HepG2 (cell line): ENCODE data around the gene TFEB. TPM values are rescaled to one million over a fixed set of nuclear protein-coding genes. Genes with fewer than 3 reads are reported as not detected.
A peak's percentile ranks its signal among the peaks of the same experiment; 100 is the strongest.

ENCODE experiments used
- ATAD3A ChIP-seq: sonication (generic); formaldehyde crosslinking; IDR thresholded peaks from 2 replicates; pipeline ENCODE4 v1.4.0; 2020; ENCODE audit warnings: missing genetic modification reagents
- DPF2 ChIP-seq: sonication (generic); formaldehyde crosslinking; IDR thresholded peaks from 2 replicates; pipeline ENCODE4 v1.4.0; 2020; ENCODE audit warnings: mild to moderate bottlenecking, low read depth, missing genetic modification reagents, borderline replicate concordance
- FOXO1 ChIP-seq: sonication (generic); formaldehyde crosslinking; IDR thresholded peaks from 2 replicates; pipeline ENCODE4 v1.4.0; 2020; ENCODE audit warnings: missing genetic modification reagents
- HNRNPH1 ChIP-seq: fragments of 200-400 bp; formaldehyde crosslinking; optimal IDR thresholded peaks from 2 replicates; pipeline ENCODE3; 2017; ENCODE audit warnings: mild to moderate bottlenecking, low read depth, low read length
- KAT8 ChIP-seq: IDR thresholded peaks from 2 replicates; pipeline ENCODE4 v1.6.1; 2016; ENCODE audit warnings: missing genetic modification reagents, missing compliant biosample characterization
- KLF15 ChIP-seq: sonication (generic); formaldehyde crosslinking; IDR thresholded peaks from 2 replicates; pipeline ENCODE4 v1.8.1; 2023; ENCODE audit warnings: borderline replicate concordance, mild to moderate bottlenecking, inconsistent platforms, missing genetic modification reagents, mixed read lengths
- KLF16 ChIP-seq, 2 experiments: sonication (generic) in 1 of 2; formaldehyde crosslinking in 1 of 2; IDR thresholded peaks; 2 replicates each; pipeline versions ENCODE4 v1.6.1 to v1.8.0; 2016 to 2023; ENCODE audit warnings: missing genetic modification reagents in 2 of 2, missing compliant biosample characterization in 1 of 2
- MED13 ChIP-seq: sonication (generic); formaldehyde crosslinking; IDR thresholded peaks from 2 replicates; pipeline ENCODE4 v1.5.0; 2020; ENCODE audit warnings: missing genetic modification reagents
- MXD1 ChIP-seq: sonication (generic); formaldehyde crosslinking; IDR thresholded peaks from 2 replicates; pipeline ENCODE4 v1.4.0; 2020; ENCODE audit warnings: mild to moderate bottlenecking, missing genetic modification reagents
- PCBP1 ChIP-seq: fragments of 200-400 bp; formaldehyde crosslinking; IDR thresholded peaks from 2 replicates; pipeline ENCODE4 v1.6.1; 2017; ENCODE audit warnings: mild to moderate bottlenecking, low read depth, low read length, borderline replicate concordance
- PHF20 ChIP-seq: sonication (generic); formaldehyde crosslinking; IDR thresholded peaks from 2 replicates; pipeline ENCODE4 v1.5.0; 2020; ENCODE audit warnings: mild to moderate bottlenecking, missing genetic modification reagents
- SNRNP70 ChIP-seq: fragments of 200-400 bp; formaldehyde crosslinking; IDR thresholded peaks from 2 replicates; pipeline ENCODE4 v1.6.1; 2017; ENCODE audit warnings: mild to moderate bottlenecking, low read depth, low read length, moderate library complexity
- SOX6 ChIP-seq, 2 experiments: fragments of 450-650 bp in 1 of 2; sonication (generic) in 1 of 2; formaldehyde crosslinking in 1 of 2; IDR thresholded peaks; 2 replicates each; pipeline versions ENCODE4 v1.4.0 to v1.6.1; 2017 to 2020; ENCODE audit warnings: antibody characterized with exemption in 1 of 2, mild to moderate bottlenecking in 1 of 2, missing genetic modification reagents in 1 of 2
- THYN1 ChIP-seq: sonication (generic); formaldehyde crosslinking; IDR thresholded peaks from 2 replicates; pipeline ENCODE4 v1.8.1; 2023; ENCODE audit warnings: low read depth, mild to moderate bottlenecking, moderate library complexity, missing genetic modification reagents, borderline replicate concordance
- ZKSCAN5 ChIP-seq: sonication (generic); formaldehyde crosslinking; IDR thresholded peaks from 2 replicates; pipeline ENCODE4 v1.5.1; 2020; ENCODE audit warnings: mild to moderate bottlenecking, missing genetic modification reagents
- ZMYM4 ChIP-seq: sonication (generic); formaldehyde crosslinking; IDR thresholded peaks from 2 replicates; pipeline ENCODE4 v1.8.1; 2023; ENCODE audit warnings: mild to moderate bottlenecking, missing genetic modification reagents
- ZNF138 ChIP-seq: sonication (generic); formaldehyde crosslinking; IDR thresholded peaks from 2 replicates; pipeline ENCODE4 v1.5.0; 2020; ENCODE audit warnings: mild to moderate bottlenecking, low read depth, missing genetic modification reagents
- ZNF253 ChIP-seq: sonication (generic); formaldehyde crosslinking; IDR thresholded peaks from 2 replicates; pipeline ENCODE4 v1.8.0; 2022; ENCODE audit warnings: mild to moderate bottlenecking, missing genetic modification reagents, borderline replicate concordance
- ZNF274 ChIP-seq: sonication (generic); formaldehyde crosslinking; IDR thresholded peaks from 2 replicates; pipeline ENCODE4 v1.5.1; 2020; ENCODE audit warnings: mild to moderate bottlenecking, missing genetic modification reagents
- ZNF326 ChIP-seq: sonication (generic); formaldehyde crosslinking; IDR thresholded peaks from 2 replicates; pipeline ENCODE4 v1.4.0; 2020; ENCODE audit warnings: missing genetic modification reagents, borderline replicate concordance
- ZNF547 ChIP-seq: sonication (generic); formaldehyde crosslinking; IDR thresholded peaks from 2 replicates; pipeline ENCODE4 v1.5.1; 2020; ENCODE audit warnings: mild to moderate bottlenecking, missing genetic modification reagents
- ZNF776 ChIP-seq: sonication (generic); formaldehyde crosslinking; IDR thresholded peaks from 2 replicates; pipeline ENCODE4 v1.4.0; 2020; ENCODE audit warnings: mild to moderate bottlenecking, missing genetic modification reagents
- ZNF782 ChIP-seq: sonication (generic); formaldehyde crosslinking; IDR thresholded peaks from 2 replicates; pipeline ENCODE4 v1.4.0; 2020; ENCODE audit warnings: missing genetic modification reagents, mild to moderate bottlenecking, borderline replicate concordance
- ZSCAN22 ChIP-seq: sonication (generic); formaldehyde crosslinking; IDR thresholded peaks from 2 replicates; pipeline ENCODE4 v1.4.0; 2020; ENCODE audit warnings: mild to moderate bottlenecking, missing genetic modification reagents
- ZSCAN29 ChIP-seq: sonication (generic); formaldehyde crosslinking; conservative IDR thresholded peaks from 2 replicates; pipeline ENCODE4 v1.4.0; 2020; ENCODE audit warnings: mild to moderate bottlenecking, missing genetic modification reagents
- polyA plus RNA-seq, 8 experiments: library from polyadenylated mRNA; depleted of rRNA in 3 of 8; stranded (reverse) in 7 of 8; unstranded in 1 of 8; fragments of >200 nt; fragmentation: Illumina TruSeq in 4 of 8; extraction: Trizol in 4 of 8; gene quantifications; 2 replicates each; pipeline versions ENCODE4 v1.2.1 to v1.2.3, GENCODE V29; 2011 to 2016; ENCODE audit warnings: low read depth in 4 of 8, missing spikeins in 1 of 8, mixed read lengths in 1 of 8; ENCODE audit not compliant: insufficient read depth in 1 of 8
- total RNA-seq, 5 experiments: library from RNA; depleted of rRNA; stranded (reverse); fragments of >200 nt; fragmentation: Illumina TruSeq; extraction: Trizol; gene quantifications; 2 replicates each; pipeline ENCODE4 v1.2.3, GENCODE V29; 2016; ENCODE audit warnings: low read depth in 1 of 5
- TF ChIP-seq, protein P1 (sequence below): sonication (generic); formaldehyde crosslinking; IDR thresholded peaks from 2 replicates; pipeline ENCODE4 v1.4.0; 2020; ENCODE audit warnings: missing genetic modification reagents; ENCODE audit errors: not compliant biosample characterization
- TF ChIP-seq, protein P2 (sequence below): sonication (generic); formaldehyde crosslinking; IDR thresholded peaks from 2 replicates; pipeline ENCODE4 v1.8.1; 2023; ENCODE audit warnings: missing genetic modification reagents, mild to moderate bottlenecking, borderline replicate concordance

TFEB gene
- total and polyA plus RNA-seq, 2 of the 13 experiments (the other 11 are each of a cell fraction or from before 2014, with no cell fraction given), result 13.3 to 18.7 TPM

DNA sequence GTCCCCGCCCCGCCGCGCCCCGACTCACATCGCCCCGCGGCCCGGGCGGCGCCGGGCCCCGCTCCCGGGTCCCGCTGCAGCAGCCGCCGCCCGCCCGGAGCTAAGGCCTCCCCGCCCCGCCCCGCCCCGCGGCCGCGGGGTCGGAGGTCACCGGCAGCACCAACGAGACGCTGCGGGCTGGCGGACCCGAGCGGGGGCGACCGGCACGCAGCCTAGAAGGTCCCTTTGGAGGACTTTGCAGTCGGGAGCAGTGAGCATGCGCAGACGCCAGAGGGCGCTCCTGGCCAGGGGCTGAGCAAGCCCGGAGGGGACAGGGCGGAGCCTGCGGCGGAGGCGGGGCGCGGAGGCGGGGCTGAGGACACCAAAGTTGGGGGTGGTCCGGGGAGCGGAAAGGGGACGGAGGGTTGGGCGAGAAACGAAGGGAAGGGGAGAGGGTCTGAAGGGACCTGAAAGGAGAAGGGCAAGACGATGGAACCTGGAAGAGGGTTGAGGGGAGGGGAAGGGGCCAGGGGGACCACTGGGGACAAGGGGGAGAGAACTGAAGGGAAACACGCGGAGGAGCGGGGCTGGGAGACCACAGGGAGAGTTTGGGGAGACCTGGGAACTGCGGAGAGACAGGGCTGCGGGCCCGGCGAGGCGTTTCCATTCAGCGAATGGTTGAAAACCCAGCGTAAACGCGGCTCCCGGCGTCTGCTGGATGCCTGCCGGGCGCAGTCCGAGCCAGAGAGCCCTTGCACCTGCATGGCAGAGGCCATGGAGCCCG, 44.6 kb upstream of the TFEB start, which contains the start of gene FRS3 (continued):
- TF ChIP-seq KAT8 (CRISPR knock-in tag), result peak; percentile 96
- TF ChIP-seq ZNF547 (CRISPR knock-in tag), result peak; percentile 90; the same call in 1 of the 2 replicates
- no peak for TF ChIP-seq ZNF326 (CRISPR knock-in tag)
- TF ChIP-seq SNRNP70, result no peak
- peak in 1 of 2 experiments; percentile 92; a peak in 2 of 4 replicates for TF ChIP-seq KLF16 (CRISPR knock-in tag; IDR thresholded peaks at IDR 0.05)
- TF ChIP-seq FOXO1 (CRISPR knock-in tag), result peak; percentile 61
- TF ChIP-seq HNRNPH1, result peak; percentile 51
- peak; percentile 71; the same call in 1 of the 2 replicates for TF ChIP-seq MED13
- no peak for TF ChIP-seq ZNF776
- TF ChIP-seq ZNF782 (CRISPR knock-in tag), result 0 out of 2 replicates have a peak, but pooled peaks have one; percentile 36
- no peak for TF ChIP-seq ZNF253
- TF ChIP-seq, protein P1, sequence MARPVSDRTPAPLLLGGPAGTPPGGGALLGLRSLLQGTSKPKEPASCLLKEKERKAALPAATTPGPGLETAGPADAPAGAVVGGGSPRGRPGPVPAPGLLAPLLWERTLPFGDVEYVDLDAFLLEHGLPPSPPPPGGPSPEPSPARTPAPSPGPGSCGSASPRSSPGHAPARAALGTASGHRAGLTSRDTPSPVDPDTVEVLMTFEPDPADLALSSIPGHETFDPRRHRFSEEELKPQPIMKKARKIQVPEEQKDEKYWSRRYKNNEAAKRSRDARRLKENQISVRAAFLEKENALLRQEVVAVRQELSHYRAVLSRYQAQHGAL (CRISPR knock-in tag), result no peak
- TF ChIP-seq MXD1 (CRISPR knock-in tag), result no peak; the same call in none of the 2 replicates
- TF ChIP-seq ZSCAN29 (CRISPR knock-in tag), result peak; percentile 82
- no peak for TF ChIP-seq ATAD3A (CRISPR knock-in tag)
- no peak for TF ChIP-seq DPF2 (CRISPR knock-in tag)
- TF ChIP-seq SOX6 (IDR thresholded peaks at IDR 0.05), result no peak
- peak; percentile 73; the same call in 1 of the 2 replicates for TF ChIP-seq SOX6 (CRISPR knock-in tag; IDR thresholded peaks at IDR 0.05)
- TF ChIP-seq, protein P2, sequence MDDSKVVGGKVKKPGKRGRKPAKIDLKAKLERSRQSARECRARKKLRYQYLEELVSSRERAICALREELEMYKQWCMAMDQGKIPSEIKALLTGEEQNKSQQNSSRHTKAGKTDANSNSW (CRISPR knock-in tag), result no peak; the same call in 1 of the 2 replicates
- no peak for TF ChIP-seq ZSCAN22
- peak; percentile 93 for TF ChIP-seq ZNF274
- no peak for TF ChIP-seq KLF15 (CRISPR knock-in tag)
- 0 out of 2 replicates have a peak, but pooled peaks have one; percentile 32 for TF ChIP-seq ZNF138 (CRISPR knock-in tag)
- TF ChIP-seq THYN1, result no peak
- peak; percentile 87 for TF ChIP-seq PHF20 (CRISPR knock-in tag)
- TF ChIP-seq ZKSCAN5 (CRISPR knock-in tag), result no peak
- peak; percentile 66; the same call in 1 of the 2 replicates for TF ChIP-seq PCBP1
- TF ChIP-seq ZMYM4 (CRISPR knock-in tag), result peak; percentile 81
